ENCODE results near the gene ZNF264.

DNA sequence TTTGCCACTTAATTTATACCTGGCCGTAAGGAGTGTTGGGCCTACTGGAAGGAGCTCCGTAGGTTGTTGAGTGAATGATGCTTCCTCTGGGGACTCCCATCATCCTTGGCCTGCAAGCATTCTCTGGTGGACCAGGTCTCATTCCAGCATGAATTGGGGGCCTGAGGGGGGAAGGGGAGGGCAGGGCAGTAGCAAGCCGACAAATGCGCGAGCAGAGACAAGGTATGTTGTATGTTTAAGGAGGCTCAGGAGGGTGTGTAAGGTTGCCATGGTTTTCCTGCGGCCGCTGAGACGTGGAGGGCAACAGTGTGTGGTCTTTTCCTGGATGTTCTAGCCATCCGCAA is 749 bp downstream of the ZNF264 start:
- TF ChIP-seq, protein P1, sequence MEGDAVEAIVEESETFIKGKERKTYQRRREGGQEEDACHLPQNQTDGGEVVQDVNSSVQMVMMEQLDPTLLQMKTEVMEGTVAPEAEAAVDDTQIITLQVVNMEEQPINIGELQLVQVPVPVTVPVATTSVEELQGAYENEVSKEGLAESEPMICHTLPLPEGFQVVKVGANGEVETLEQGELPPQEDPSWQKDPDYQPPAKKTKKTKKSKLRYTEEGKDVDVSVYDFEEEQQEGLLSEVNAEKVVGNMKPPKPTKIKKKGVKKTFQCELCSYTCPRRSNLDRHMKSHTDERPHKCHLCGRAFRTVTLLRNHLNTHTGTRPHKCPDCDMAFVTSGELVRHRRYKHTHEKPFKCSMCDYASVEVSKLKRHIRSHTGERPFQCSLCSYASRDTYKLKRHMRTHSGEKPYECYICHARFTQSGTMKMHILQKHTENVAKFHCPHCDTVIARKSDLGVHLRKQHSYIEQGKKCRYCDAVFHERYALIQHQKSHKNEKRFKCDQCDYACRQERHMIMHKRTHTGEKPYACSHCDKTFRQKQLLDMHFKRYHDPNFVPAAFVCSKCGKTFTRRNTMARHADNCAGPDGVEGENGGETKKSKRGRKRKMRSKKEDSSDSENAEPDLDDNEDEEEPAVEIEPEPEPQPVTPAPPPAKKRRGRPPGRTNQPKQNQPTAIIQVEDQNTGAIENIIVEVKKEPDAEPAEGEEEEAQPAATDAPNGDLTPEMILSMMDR (tag by site-specific recombination; IDR thresholded peaks at IDR 0.05) = no peak
- no peak for TF ChIP-seq REST (tag by site-specific recombination; IDR thresholded peaks at IDR 0.05)
- no peak for TF ChIP-seq ZNF449 (tag by site-specific recombination; IDR thresholded peaks at IDR 0.05)
- no peak for TF ChIP-seq ZNF239 (tag by site-specific recombination; IDR thresholded peaks at IDR 0.05)
- TF ChIP-seq, protein P2, sequence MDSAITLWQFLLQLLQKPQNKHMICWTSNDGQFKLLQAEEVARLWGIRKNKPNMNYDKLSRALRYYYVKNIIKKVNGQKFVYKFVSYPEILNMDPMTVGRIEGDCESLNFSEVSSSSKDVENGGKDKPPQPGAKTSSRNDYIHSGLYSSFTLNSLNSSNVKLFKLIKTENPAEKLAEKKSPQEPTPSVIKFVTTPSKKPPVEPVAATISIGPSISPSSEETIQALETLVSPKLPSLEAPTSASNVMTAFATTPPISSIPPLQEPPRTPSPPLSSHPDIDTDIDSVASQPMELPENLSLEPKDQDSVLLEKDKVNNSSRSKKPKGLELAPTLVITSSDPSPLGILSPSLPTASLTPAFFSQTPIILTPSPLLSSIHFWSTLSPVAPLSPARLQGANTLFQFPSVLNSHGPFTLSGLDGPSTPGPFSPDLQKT (IDR thresholded peaks at IDR 0.05; ENCODE audit: borderline replicate concordance, low read depth, low read length) = no peak
- no peak for TF ChIP-seq RBAK (tag by site-specific recombination; IDR thresholded peaks at IDR 0.05)
- TF ChIP-seq ZNF362 (tag by site-specific recombination; IDR thresholded peaks at IDR 0.05) = no peak
- TF ChIP-seq PBX3 (CRISPR knock-in tag; IDR thresholded peaks at IDR 0.05) = no peak
- no peak for TF ChIP-seq ZNF473 (tag by site-specific recombination; IDR thresholded peaks at IDR 0.05)
- no peak for TF ChIP-seq ZNF660 (tag by site-specific recombination; IDR thresholded peaks at IDR 0.05)
- TF ChIP-seq, protein P3, sequence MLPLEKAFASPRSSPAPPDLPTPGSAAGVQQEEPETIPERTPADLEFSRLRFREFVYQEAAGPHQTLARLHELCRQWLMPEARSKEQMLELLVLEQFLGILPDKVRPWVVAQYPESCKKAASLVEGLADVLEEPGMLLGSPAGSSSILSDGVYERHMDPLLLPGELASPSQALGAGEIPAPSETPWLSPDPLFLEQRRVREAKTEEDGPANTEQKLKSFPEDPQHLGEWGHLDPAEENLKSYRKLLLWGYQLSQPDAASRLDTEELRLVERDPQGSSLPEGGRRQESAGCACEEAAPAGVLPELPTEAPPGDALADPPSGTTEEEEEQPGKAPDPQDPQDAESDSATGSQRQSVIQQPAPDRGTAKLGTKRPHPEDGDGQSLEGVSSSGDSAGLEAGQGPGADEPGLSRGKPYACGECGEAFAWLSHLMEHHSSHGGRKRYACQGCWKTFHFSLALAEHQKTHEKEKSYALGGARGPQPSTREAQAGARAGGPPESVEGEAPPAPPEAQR (tag by site-specific recombination; IDR thresholded peaks at IDR 0.05) = no peak
- no peak for TF ChIP-seq ZNF548 (tag by site-specific recombination; IDR thresholded peaks at IDR 0.05)
- no peak for TF ChIP-seq ZIC2 (tag by site-specific recombination; IDR thresholded peaks at IDR 0.05)
- TF ChIP-seq HOXA7 (CRISPR knock-in tag; IDR thresholded peaks at IDR 0.05; ENCODE audit: borderline replicate concordance) = no peak
